ENCODE measurements around the gene ZBED4. TPM values are rescaled to one million over a fixed set of nuclear protein-coding genes. Genes with fewer than 3 reads are reported as not detected.

The ZBED4 gene
- total and polyA plus RNA-seq, 11 donors, result 2.2 to 8.6 (median 4.9) TPM

DNA sequence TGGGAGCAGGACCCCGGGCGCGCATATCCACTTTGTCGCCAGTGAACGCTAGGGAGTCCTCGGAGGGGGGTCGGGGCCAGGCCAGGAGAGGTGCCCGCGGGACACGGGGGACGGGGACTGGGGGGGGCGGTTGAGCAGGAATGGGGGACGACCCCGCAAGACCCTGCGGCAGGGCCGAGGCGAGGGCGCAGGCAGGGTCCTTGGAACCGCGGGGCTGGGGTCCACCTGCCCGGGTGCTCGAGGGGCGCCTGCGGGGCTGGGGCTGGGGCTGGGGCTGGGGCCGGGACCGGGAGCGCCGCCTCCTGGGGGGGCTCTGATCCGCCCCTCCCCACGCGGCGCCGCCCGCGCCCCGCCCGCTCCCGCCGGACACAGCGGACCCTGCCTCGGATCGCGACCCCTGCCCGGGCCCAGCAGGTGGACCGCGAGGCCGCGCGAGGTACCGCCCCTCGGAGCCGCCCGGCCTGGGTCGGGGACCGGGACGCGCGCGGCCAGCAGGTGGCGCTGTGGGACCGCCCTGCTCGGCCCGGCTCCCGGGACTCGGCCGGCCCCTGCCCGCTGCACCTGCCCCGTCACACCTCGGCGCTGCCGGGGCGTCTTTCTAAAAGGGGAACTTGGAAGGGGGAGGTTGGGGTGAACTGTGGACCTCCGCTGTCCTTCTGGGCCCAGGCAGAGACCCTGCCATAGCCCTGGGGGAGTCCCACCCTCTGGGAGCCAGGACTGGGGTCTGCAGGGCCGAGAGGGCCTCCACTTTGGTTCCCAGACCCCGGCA, 75.8 kb downstream of the ZBED4 start:
- H3K9me3 ChIP-seq, result no peaks in the 10 kb centered on the region
- ATAC-seq (peak in 3 of 4 donors; percentile 33 to 55 (median 53)), DNase-seq (peak in 3 of 5 donors; percentile 57 to 86 (median 73))
- peaks cover 2 to 53% (median 36%) of the 10 kb centered on the region in 12 donors for H3K4me1 ChIP-seq
- H3K36me3 ChIP-seq, result peaks cover 0 to 14% (median 9%) of the 10 kb centered on the region in 9 donors
- 3 to 5% (median 4%) methylated on average over 20 to 75 of the region's 75 CpGs for WGBS, 4 donors
- intact Hi-C loops (cut with DNase I), result loop anchor here in 8 of 10 donors (1.0 to 10.0 kb wide), 8 partner anchors 63 to 255 kb away; partner anchors contain the start of gene TRABD (in 1 of the 8)
- H3K27ac ChIP-seq, result no peak overlapping the region
- TF ChIP-seq POLR2A (IDR thresholded peaks at IDR 0.05), result no peak
- TF ChIP-seq, protein P1, sequence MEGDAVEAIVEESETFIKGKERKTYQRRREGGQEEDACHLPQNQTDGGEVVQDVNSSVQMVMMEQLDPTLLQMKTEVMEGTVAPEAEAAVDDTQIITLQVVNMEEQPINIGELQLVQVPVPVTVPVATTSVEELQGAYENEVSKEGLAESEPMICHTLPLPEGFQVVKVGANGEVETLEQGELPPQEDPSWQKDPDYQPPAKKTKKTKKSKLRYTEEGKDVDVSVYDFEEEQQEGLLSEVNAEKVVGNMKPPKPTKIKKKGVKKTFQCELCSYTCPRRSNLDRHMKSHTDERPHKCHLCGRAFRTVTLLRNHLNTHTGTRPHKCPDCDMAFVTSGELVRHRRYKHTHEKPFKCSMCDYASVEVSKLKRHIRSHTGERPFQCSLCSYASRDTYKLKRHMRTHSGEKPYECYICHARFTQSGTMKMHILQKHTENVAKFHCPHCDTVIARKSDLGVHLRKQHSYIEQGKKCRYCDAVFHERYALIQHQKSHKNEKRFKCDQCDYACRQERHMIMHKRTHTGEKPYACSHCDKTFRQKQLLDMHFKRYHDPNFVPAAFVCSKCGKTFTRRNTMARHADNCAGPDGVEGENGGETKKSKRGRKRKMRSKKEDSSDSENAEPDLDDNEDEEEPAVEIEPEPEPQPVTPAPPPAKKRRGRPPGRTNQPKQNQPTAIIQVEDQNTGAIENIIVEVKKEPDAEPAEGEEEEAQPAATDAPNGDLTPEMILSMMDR (IDR thresholded peaks at IDR 0.05), result peak; percentile 61 to 99 (median 90)
- H3K4me3 ChIP-seq, result peak overlapping the region in 2 of 12 donors; percentile 19 to 32
- H3K27me3 ChIP-seq, result peaks cover 0 to 9% (median 5%) of the 10 kb centered on the region in 9 donors

DNA sequence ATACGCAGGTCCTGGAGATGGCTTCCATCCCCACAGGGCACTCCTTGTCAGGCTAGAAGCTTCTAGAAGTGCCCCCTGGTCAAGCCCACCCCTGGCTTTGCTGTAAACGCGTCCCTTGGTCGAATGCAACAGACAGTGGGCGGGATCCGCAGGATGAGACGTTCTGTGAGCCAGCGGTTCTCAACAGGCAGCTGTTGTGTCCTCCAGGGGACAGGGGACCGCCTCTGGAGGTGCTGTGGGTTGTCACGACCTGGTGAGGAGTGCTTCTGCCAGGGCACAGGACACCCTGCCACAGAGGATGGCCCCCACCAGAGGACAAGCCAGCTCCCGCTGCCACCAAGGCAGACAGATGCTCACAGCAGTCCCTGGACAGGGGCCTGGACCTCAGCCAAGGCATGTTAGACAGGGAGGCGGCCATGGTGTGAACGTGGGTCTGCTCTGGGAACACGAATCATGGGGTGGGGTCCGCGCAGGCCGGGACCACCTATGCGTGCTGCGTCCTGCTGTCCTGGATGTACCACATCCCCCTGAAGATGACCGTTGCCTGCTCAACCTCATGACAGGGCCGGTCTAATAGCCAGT, 76.4 kb downstream of the ZBED4 start:
- intact Hi-C loops (cut with DNase I), result loop anchor here (1.0 to 10.0 kb wide), 15 partner anchors 31 to 277 kb away; partner anchors contain the start of genes TRABD (in 2 of the 10) and PIM3 (in 1 of the 10)
- TF ChIP-seq, protein P1 (IDR thresholded peaks at IDR 0.05), result no peak
- Histone ChIP-seq H3K9me3 (no peaks in the 10 kb centered on the region), H3K27ac (no peak overlapping the region), H3K4me1 (peaks cover 7 to 60% (median 42%) of the 10 kb centered on the region in 12 donors), H3K27me3 (peaks cover 0 to 9% (median 5%) of the 10 kb centered on the region in 9 donors), H3K36me3 (peaks cover 0 to 11% (median 6%) of the 10 kb centered on the region in 9 donors), H3K4me3 (no peak overlapping the region)
- ATAC-seq (no peak), DNase-seq (no peak)
- WGBS, 4 donors, result 49 to 73% (median 64%) methylated on average over 10 to 21 of the region's 21 CpGs

DNA sequence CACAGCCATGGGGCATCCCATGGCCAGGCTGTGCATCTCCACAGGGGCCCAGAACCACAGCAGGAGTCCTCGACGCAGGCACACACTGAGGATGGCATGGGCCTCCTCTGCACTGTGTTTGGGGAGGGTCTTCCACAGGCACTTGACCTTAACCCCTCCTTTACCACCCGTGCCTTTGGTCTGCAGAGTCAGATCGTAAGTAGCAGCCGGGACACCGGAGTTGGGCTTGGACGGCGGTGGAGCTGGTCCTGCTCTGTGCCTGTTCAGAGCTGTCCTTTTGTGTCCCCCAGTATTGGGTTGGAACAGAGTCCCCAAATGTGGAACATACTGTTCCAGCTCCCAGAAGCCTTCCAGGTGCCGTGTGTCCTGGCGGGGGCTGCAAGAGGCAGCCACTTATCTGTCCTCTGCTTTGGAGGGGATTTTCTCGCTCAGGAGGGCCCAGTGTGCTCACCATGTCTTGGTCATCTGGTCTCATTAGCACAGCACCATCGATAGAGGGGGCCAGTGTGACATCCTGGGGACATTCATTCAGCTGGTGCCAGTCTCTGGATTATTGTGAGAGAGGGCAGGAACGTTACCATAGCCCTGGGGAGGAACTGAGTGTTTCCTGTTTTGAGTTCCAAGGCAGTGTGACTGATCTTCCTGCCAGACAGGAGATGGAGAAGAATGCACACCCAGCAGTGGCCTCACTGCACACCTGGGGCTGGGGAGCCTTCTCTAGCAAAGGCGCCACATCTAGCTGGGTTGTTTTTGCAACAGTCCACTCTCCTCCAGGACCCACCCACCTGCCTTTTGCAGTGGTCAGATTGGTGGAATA, 77.2 kb downstream of the ZBED4 start:
- Histone ChIP-seq H3K36me3 (peaks cover 0 to 6% (median 2%) of the 10 kb centered on the region in 9 donors), H3K4me3 (no peak overlapping the region), H3K9me3 (no peaks in the 10 kb centered on the region), H3K27ac (peak overlapping the region in 9 of 12 donors; percentile 4 to 69 (median 32)), H3K27me3 (peaks cover 0 to 9% (median 5%) of the 10 kb centered on the region in 9 donors), H3K4me1 (peaks cover 7 to 60% (median 42%) of the 10 kb centered on the region in 12 donors)
- intact Hi-C loops (cut with DNase I), result loop anchor here in 9 of 10 donors (1.0 to 10.0 kb wide), 11 partner anchors 30 to 276 kb away; partner anchors contain the start of genes PIM3 (in 1 of the 9) and TRABD (in 1 of the 9)
- ATAC-seq (peak; percentile 26 to 71 (median 49)), DNase-seq (peak in 4 of 5 donors; percentile 75 to 81 (median 78))
- TF ChIP-seq, protein P1 (IDR thresholded peaks at IDR 0.05), result peak; percentile 67 to 86 (median 72)
- TF ChIP-seq POLR2A (IDR thresholded peaks at IDR 0.05), result no peak
- WGBS, 4 donors, result 34 to 44% (median 42%) methylated on average over 6 to 14 of the region's 14 CpGs
